Measurements from ENCODE around the gene SLC4A4. TPM values are rescaled to one million over a fixed set of nuclear protein-coding genes. Genes with fewer than 3 reads are reported as not detected.
"Not testable (repeated sequence)": the region's sequence is repeated elsewhere in the genome, so short reads cannot be mapped to it uniquely, and the experiment has no call there.

SLC4A4 gene
- total RNA-seq, 1 experiment from 2014 or later, result 0.72 TPM

GRCh38 chr4:71406459-71406963 lies 67.7 kb downstream of the SLC4A4 start:
- DNase-seq (ENCODE audit: low read depth), result peak; percentile 74

- DNase-seq (ENCODE audit: low read depth), result not testable (repeated sequence)
Measured at GRCh38 chr4:71408961-71409360, 70.1 kb downstream of the SLC4A4 start.

DNA sequence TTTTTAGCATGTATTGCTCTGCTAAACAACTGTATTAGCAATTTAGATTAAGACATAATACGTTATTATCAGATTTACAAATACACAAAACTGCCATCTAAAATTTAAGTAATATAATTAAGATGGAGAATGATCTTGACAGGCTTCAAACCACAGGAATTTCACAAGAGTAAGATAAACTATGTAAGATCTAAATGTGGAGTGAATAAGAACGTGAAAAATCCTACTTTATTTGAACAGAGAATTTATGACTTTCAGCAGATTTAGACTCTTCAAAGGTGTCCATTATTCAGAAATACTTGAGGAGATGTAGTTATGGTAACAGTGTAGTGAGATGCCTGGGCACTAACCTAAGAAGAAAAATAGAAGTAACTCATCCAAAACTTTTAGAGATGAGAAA lies 73.2 kb downstream of the SLC4A4 start:
- DNase-seq (ENCODE audit: low read depth), result no peak

DNA sequence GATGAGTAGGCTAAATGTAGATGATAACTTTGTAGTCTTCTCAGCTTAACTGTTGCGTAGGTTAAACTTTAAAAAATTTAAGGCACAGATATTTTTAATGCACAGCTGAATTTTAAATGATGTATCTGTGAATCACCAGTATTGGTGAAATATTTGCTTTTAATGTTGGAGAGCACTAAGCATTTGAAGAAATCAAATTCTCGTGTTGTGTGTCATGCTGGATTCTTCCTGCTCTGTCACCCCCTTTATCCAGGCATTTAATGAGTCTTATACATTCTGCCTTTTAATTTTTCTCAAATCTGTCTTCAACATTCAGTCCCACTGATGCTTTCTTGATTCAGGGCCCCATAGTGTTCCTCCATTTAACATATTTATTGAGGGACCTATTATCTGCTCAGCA lies 76.7 kb downstream of the SLC4A4 start:
- DNase-seq (ENCODE audit: low read depth), result peak; percentile 6

- no peak for DNase-seq (ENCODE audit: low read depth)
Measured at GRCh38 chr4:71417150-71417549, 78.3 kb downstream of the SLC4A4 start.

DNA sequence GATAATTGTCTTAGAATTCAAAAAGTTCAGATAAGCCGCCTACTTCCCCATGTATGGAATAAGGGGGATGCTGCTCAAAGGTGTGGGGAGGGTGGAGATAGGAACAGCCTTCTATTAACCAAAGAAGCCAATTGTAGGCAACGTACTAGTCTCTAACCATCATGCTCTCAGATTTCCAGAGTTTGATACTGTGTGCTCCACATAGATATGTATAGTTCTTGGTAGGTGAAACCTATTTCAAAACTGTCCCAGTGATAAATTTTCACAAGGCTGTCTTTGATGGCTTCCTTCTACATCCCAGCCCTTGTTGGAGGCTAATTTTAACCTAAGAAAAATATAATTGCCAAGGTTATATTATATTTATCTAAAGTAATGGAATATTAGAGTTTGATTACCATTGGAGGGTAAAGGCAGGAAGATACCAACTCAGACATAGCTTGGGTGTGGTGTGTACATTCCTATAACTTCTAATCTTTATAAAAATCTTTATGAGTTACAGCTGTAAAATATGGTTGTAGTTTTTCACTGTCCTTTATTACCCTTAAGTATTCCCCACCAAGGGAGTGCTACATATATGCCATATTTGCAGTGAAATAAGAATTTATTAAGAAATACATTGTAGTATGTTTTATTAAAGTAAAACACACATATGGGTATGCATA lies 87.7 kb downstream of the SLC4A4 start:
- DNase-seq (ENCODE audit: low read depth), result no peak

GRCh38 chr4:71429106-71429505 lies 90.3 kb downstream of the SLC4A4 start:
- DNase-seq (ENCODE audit: low read depth), result no peak

DNA sequence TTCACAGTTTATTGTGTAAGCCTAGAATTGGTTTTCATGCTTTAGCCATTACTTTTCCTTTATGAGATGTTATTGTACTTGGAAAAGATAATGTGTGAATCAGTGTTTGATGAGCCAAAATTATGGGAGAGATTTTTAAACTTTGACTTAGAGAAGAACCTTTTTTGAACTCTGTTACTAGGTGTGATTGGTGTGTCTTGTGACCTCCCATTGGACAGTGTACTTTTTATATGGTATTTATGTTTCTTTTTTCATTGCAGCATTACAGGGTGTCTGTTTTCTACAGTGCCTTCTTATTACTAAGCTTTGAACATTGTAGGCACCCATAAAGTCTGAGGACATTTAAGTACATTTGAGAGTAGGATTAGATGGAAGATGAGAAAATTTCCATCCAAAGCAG lies 91.1 kb downstream of the SLC4A4 start:
- no peak for DNase-seq (ENCODE audit: low read depth)

- no peak for DNase-seq (ENCODE audit: low read depth)
Measured at GRCh38 chr4:71430609-71431008, 91.8 kb downstream of the SLC4A4 start.

DNA sequence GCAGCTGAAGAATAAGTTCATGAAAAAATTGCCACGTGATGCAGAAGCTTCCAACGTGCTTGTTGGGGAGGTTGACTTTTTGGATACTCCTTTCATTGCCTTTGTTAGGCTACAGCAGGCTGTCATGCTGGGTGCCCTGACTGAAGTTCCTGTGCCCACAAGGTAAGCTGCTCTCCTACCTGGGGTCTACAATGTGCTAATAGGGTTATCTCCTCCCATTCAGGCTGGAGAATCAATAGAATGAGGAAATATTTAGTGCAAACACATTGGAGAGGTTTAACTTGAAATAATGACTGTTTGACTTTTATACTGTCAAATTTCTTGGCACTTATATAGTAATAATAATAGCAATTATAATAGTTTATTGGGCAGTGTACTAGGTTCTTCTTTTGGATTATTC lies 101.8 kb downstream of the SLC4A4 start:
- no peak for DNase-seq (ENCODE audit: low read depth)

DNA sequence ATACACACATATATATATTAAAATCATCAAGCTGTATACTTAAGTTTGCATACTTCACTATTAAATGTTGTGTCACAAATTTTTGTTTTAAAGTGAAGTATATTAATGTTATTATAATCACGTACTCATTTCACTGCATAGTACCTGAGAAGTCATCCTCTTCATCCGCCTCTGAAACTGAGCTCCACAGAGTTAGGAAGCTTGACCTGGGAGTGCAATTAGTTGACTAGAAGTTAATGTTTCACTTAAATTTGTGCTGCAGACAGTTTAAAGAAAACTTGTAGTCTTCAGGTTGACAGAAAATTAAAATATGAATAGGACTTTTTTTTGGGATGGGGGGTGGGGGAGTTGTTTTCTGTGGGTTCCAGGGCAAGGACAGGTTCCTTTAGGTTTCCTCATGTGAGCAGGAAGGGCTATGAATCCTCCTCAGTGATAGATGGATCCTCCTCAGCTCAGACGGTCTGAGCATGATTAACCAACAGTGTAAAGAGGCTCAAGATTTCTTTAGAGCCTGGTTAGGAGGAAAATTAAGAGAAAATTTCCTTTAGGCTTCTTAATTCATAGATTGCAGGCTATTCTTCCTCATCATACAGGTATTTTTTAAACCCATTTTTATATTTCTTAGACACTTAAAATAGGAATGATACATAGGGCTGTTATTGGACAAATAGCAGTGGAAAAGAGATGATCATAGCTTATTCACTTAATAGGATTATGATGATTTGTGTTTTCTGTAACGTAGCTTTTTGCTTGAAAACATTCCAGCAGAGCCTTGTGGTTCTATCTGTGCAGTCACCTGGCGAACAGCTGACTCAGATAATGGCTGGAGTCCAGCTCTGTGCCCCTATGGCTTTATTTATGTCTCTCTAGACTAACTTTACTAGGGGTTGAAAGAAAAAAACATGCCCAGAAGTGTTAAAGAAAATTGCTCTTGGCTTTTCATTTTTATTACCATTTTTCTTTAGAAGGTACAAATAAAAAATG lies 102.7 kb downstream of the SLC4A4 start:
- DNase-seq (ENCODE audit: low read depth), result peak; percentile 44

DNA sequence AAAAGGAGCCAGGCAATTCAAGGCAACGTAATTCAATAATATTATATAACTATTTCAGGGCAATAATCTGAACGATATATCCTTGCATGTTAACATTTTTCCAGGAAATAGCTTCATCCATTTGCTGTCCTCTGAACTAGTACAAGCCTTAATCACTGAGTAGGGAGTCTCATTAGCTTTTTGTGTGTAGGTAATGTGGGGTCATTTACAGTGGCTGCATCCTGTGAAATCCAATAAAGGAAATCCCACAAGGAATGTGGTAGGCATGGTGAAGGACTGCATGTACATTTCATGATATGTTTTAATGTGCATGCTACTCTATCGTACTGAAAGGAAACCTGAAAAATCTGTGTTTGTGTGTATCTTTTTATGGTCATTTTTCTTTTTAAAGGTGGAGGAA lies 103.5 kb downstream of the SLC4A4 start:
- DNase-seq (ENCODE audit: low read depth), result no peak

- no peak for DNase-seq (ENCODE audit: low read depth)
Measured at GRCh38 chr4:71444395-71444794, 105.6 kb downstream of the SLC4A4 start.

DNA sequence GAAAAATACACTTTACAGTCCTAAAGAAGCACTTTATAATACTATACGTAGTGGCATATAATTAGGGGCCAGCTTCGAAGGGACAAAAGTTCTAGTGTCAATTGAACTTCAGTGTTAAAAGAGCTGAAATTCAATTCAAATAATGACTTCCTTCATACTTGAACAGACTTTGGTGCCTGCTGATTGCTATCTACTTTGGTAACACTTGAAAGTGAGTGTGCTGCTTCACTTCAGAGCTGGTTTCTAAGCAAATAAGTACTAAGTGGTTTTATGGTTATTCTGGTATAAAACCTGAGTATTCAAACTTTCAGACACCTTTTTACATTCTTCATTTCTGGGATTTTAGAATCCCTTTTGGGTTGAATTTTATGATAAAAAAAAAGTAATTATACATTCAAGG lies 107.0 kb downstream of the SLC4A4 start:
- no peak for DNase-seq (ENCODE audit: low read depth)

DNA sequence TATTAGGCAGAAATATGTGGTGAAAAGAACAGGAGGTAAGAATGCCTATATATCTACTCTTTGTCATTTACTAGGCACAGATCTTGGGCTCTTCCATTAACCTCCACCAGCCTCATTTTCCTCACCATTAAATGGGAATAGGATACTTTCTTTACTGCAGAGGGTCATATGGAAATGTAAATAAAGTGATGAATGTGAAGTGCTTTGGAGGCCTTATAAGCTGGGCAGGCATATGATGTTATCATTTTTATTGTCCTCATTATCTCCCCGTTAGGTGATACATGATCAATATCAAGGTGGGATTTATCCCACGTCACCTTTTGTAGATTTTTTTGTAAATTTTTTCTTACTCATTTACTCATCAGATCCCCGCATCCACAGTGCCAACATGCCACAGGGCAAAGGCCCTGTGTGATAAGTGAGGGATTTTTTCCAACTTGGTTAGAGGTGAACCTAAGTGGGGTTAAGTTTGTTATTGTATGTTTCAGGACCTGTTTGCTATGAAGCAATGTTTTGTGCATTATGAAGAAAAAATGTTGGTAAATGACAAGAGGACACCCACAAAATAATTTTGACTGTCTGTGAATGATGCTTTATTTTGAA lies 107.8 kb downstream of the SLC4A4 start:
- DNase-seq (ENCODE audit: low read depth), result no peak

- no peak for DNase-seq (ENCODE audit: low read depth)
Measured at GRCh38 chr4:71449040-71449439, 110.2 kb downstream of the SLC4A4 start.

DNA sequence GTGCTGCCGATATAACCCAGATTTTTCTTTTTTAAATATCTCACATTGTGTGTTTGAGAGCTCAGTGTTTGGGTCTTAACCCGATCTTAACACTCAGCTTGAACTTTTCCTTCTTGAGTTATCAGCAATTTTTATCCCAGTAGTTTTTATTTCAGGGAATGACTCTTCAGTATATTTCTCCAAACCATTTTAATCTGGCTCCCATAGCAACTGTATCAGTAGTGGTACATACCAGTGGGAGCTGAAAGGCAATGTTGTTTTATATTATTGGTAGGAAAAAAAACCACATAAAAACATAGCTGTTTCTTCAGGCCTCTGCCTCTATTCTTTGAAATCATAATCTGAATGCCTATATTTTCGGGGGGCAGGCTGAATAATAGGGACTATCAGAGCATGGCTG lies 111.1 kb downstream of the SLC4A4 start:
- DNase-seq (ENCODE audit: low read depth), result no peak

DNA sequence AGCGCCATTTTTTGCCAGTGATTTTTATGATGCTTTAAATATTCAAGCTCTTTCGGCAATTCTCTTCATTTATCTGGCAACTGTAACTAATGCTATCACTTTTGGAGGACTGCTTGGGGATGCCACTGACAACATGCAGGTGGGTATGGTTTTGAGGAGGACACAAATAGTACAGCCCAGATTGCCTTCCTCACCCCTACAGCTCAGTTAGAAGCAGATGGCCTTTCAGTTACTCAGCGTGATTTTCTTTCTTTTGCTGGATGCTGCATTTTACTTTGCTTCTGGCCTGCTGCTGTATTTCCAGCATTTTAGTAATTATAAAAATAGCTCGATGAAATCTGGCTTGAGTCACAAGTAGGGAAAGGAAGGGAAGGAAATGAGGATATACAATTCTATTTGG lies 114.7 kb downstream of the SLC4A4 start:
- DNase-seq (ENCODE audit: low read depth), result no peak

- DNase-seq (ENCODE audit: low read depth), result peak; percentile 90
Measured at GRCh38 chr4:71456841-71457240, 118.0 kb downstream of the SLC4A4 start.

DNA sequence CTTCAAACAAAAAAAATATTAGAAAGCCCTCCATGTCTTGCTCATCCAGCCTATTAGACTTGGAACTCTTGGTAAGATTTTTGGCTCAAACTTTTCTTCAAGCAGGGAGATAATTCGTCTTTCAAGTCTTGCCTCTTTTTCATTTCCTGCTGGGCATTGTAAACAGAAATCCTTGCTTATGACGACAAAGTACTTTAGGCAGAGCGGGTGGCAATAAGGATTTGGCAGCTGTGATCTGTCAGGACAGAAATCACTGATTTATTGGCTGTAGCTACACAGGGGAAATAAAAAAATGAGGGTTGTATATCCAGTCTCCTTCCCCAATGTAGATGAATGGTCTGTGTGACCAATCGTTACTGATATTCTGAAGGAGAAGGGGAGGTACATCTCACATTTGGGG lies 121.6 kb downstream of the SLC4A4 start:
- no peak for DNase-seq (ENCODE audit: low read depth)

- no peak for DNase-seq (ENCODE audit: low read depth)
Measured at GRCh38 chr4:71461422-71461821, 122.6 kb downstream of the SLC4A4 start.

DNA sequence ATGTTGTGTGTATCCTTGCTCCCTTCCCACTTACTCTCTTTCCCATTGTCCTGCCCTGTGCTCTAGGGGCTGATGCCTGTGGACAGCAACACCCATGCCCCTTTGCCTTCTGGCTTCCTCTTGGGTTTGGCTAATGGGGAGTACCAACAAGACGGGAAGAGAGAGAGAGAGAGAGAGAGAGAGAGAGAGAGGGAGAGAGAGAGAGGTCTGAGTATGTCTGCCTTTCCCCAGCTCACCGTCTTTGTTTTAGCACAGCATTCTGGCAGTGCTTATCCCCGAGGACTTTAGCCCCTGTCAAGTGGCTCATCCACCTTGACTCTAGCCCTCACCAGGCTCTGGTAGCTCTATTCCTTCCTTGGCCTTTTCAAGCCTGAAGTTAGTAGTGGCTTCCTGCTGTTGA lies 128.0 kb downstream of the SLC4A4 start:
- DNase-seq (ENCODE audit: low read depth), result no peak

Data from HT1080 (cell line).